GM12878 (cell line): ENCODE measurements around the gene RTN4R.

Experiments
- NR2C2 ChIP-seq: IDR thresholded peaks from 2 replicates; pipeline ENCODE4 v1.6.1; 2011; ENCODE audit warnings: borderline replicate concordance, low read depth; ENCODE audit not compliant: control insufficient read depth, insufficient read length
- RFX5 ChIP-seq: IDR thresholded peaks from 2 replicates; pipeline ENCODE4 v1.6.1; 2011; ENCODE audit warnings: low read depth, low read length, improper control_type of control experiment
- RUNX3 ChIP-seq: IDR thresholded peaks from 2 replicates; pipeline ENCODE4 v1.6.1; 2012; ENCODE audit warnings: low read length, inconsistent platforms
- TAF1 ChIP-seq: IDR thresholded peaks from 2 replicates; pipeline ENCODE4 v1.6.1; 2011; ENCODE audit warnings: mild to moderate bottlenecking, low read depth, low read length, borderline replicate concordance
- TF ChIP-seq, protein P1 (sequence below), 3 experiments: IDR thresholded peaks in 2 of 3; conservative IDR thresholded peaks in 1 of 3; 2 replicates each; pipeline ENCODE4 v1.5.1; 2011; ENCODE audit warnings: low read depth in 3 of 3, low read length in 3 of 3, mild to moderate bottlenecking in 3 of 3, control low read depth in 2 of 3, moderate library complexity in 2 of 3, inconsistent platforms in 1 of 3, mixed read lengths in 1 of 3; ENCODE audit not compliant: control insufficient read depth in 2 of 3, insufficient read depth in 1 of 3; ENCODE audit errors: extremely low read depth in 1 of 3
- TF ChIP-seq, protein P2 (sequence below): IDR thresholded peaks from 2 replicates; pipeline ENCODE4 v1.6.1; 2012; ENCODE audit warnings: low read depth, low read length, improper control_type of control experiment

DNA sequence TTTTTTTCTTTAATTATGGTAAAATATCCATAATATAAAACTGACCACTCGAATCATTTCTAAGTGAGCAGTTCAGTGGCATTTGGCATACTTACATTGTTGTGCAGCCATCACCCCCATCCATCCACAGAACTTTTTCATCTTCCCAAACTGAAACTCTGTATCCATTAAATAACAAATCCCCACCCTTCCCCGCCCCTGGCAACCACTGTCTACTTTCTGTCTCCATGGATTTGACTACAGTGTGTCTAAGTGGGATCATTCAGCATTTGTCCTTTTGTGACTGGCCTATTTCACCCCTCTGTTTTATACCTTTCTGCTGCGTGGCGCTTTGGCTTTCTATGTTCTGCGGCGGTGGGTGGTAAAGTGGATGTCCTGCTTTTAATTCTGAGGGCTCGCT is 49.1 kb downstream of the RTN4R start:
- TF ChIP-seq RUNX3: no peak
- TF ChIP-seq, protein P1, sequence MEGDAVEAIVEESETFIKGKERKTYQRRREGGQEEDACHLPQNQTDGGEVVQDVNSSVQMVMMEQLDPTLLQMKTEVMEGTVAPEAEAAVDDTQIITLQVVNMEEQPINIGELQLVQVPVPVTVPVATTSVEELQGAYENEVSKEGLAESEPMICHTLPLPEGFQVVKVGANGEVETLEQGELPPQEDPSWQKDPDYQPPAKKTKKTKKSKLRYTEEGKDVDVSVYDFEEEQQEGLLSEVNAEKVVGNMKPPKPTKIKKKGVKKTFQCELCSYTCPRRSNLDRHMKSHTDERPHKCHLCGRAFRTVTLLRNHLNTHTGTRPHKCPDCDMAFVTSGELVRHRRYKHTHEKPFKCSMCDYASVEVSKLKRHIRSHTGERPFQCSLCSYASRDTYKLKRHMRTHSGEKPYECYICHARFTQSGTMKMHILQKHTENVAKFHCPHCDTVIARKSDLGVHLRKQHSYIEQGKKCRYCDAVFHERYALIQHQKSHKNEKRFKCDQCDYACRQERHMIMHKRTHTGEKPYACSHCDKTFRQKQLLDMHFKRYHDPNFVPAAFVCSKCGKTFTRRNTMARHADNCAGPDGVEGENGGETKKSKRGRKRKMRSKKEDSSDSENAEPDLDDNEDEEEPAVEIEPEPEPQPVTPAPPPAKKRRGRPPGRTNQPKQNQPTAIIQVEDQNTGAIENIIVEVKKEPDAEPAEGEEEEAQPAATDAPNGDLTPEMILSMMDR (IDR thresholded peaks at IDR 0.05 in 2 of 3, conservative IDR thresholded peaks at IDR 0.05 in 1 of 3; ENCODE audit: control insufficient read depth in 2 of 3, extremely low read depth in 1 of 3, insufficient read depth in 1 of 3, low read depth in 3 of 3, low read length in 3 of 3): no peak
- TF ChIP-seq, protein P2, sequence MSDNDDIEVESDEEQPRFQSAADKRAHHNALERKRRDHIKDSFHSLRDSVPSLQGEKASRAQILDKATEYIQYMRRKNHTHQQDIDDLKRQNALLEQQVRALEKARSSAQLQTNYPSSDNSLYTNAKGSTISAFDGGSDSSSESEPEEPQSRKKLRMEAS: no peak
- TF ChIP-seq RFX5: no peak
- no peak for TF ChIP-seq NR2C2
- no peak for TF ChIP-seq TAF1
